Stimulated activated CD4-positive, alpha-beta T cell treated with anti-CD3 and anti-CD28 coated beads, TNF-alpha, amount 100 ng/mL, for 4 hours (primary cell): ENCODE measurements around the gene BCAR1.
"Not testable (repeated sequence)": the region's sequence is repeated elsewhere in the genome, so short reads cannot be mapped to it uniquely, and the experiment has no call there.

ENCODE experiments used
- DNase-seq, 3 experiments: peaks; one replicate each; pipeline ENCODE4 v3.0.0-alpha.2; 2020; ENCODE audit warnings: low read depth in 3 of 3

The BCAR1 gene

GRCh38 chr16:75271441-75272096 is 20.1 kb upstream of the BCAR1 start:
- DNase-seq = no peak

- DNase-seq = not testable (repeated sequence)
These were observed 17.9 kb upstream of the BCAR1 start for GRCh38 chr16:75269358-75269757.

- DNase-seq = no peak
These were observed 16.3 kb upstream of the BCAR1 start for GRCh38 chr16:75267631-75268264.

- no peak for DNase-seq
These were observed 15.6 kb upstream of the BCAR1 start for GRCh38 chr16:75266738-75267630.

GRCh38 chr16:75265911-75266701 is 14.7 kb upstream of the BCAR1 start:
- no peak for DNase-seq

- DNase-seq = no peak
These were observed 13.8 kb upstream of the BCAR1 start for GRCh38 chr16:75264999-75265910.

- DNase-seq = no peak
These were observed 13.1 kb upstream of the BCAR1 start for GRCh38 chr16:75264457-75264998.

- no peak for DNase-seq
These were observed 12.6 kb upstream of the BCAR1 start for GRCh38 chr16:75263963-75264445.

- no peak for DNase-seq
These were observed 12.0 kb upstream of the BCAR1 start for GRCh38 chr16:75263291-75263962.

GRCh38 chr16:75262800-75263127 is 11.3 kb upstream of the BCAR1 start:
- DNase-seq = no peak

- DNase-seq = no peak
These were observed 10.8 kb upstream of the BCAR1 start for GRCh38 chr16:75262104-75262799.

GRCh38 chr16:75261590-75262078 is 10.2 kb upstream of the BCAR1 start:
- no peak for DNase-seq

GRCh38 chr16:75260851-75261589 is 9.6 kb upstream of the BCAR1 start:
- no peak for DNase-seq

GRCh38 chr16:75258807-75259141 is 7.3 kb upstream of the BCAR1 start:
- DNase-seq = no peak

GRCh38 chr16:75257886-75258806 is 6.7 kb upstream of the BCAR1 start:
- no peak for DNase-seq

- DNase-seq = no peak
These were observed 5.4 kb upstream of the BCAR1 start for GRCh38 chr16:75256696-75257343.

GRCh38 chr16:75256059-75256571 is 4.7 kb upstream of the BCAR1 start:
- no peak for DNase-seq
